GM21723 (cell line): ENCODE results near the gene CRIP3.

Experiments
- ATAC-seq: cut with Tn5 transposase; IDR thresholded peaks from one replicate; pipeline ENCODE4 v1.9.1; 2021; ENCODE audit warnings: mild to moderate bottlenecking, moderate library complexity; ENCODE audit not compliant: unreplicated experiment

The CRIP3 gene

DNA sequence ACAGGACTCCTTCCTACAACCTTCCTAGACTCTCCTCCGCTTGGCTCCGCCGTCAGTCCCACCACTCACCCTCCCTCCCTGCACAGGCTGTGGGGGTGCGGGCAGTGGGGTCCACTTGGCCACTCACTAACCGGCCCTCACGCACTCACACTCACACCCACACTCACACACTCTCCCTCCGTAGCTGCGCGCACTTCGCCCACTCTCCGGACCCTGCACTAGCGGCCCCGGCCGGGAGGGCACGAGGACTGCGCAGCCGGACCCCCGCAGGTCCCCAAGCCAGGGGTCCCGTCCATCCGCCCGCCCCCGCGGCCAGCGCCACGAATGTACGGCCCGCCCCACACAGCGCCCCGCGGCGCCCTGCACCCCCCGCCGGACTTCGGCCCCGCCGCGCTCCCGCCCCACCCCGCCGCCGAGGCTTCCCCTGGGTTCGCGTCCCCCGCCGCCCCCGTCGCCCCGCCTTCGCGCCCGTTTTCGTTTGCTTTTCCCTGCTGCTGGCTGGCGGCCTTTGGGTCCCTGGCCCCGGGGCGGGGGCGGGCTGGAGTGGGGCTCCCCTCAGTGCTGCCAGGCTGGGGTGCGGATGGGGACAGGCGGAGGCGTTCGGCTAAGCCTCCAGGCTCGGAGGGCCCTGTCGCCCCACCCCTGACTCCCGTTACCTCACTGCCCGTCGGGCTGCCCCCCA lies 33.6 kb downstream of the CRIP3 start:
- ATAC-seq = no peak

DNA sequence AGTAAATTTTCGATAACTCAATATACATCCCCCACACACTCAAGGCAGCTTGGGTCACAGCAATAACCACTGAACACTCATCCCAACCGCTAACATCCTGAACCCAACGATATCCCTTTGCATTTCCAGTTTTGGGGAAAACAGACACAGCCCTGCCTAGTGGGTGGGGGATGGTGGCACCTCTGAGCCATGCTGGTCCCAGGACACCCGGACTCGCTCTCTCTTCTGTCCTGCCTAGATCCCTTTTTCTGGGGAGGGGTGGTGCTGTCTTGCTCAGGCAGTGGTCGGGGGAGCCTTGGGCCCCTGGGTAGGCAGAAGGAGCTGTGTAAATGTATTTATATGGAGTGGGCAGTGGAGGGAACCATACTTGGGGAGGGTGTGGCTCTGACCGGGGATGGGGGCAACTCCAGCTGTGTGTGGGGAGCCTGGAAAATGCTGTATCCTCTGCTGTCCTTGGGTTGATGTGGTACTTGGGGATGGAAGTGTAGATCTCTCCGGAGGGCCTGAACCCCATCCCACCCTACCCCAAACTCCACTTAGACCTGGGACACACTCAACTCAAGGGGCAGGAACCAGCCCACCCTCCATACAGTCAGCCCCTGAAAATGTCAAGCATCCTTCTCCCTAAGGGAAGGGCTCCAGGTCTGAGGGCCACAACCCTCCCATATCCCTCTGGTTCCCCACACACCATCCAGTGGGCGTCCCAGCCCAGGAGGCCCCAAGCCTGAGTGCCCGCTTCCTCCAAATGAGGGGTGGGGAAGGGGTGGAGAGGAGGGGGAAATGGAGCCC lies 34.3 kb downstream of the CRIP3 start:
- ATAC-seq = no peak

DNA sequence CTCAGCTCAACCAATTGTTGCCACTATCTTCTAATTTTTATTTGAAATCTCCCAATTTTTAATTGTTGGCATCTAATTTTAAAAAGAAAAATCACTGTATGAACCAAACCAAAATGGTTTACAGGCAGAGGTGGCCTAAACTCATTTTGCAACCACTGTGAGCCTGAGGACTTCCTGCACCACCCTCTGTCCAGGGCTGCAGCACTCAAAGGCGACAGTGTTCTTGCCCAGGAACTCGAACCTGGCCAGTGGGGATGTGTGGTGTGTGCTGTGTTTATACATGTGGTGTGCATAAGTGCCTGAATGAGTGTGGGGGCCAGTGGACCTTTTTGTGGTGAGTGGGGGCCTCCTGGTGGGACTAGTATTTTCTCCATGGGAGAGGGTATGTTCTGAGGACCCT lies 34.9 kb downstream of the CRIP3 start:
- ATAC-seq = no peak

DNA sequence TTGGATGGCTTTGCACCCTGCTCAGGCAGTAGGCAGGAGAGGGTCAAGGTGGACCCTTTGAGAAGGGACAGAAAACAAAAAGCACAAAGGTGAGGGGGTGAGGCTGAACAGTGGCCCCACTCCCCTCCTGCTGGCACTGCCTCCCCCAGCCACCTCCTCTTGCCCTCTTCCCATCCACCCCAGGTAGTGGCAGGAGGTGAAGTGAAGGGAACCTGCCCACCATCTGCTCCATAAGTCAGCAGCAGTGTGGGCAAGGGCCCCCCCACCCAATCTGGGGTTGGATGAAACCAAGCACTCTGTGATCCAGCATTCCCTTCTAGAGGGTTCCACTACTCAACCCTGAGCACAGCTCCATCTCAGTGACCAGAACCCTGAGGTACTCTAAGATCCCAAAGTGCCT lies 36.7 kb downstream of the CRIP3 start:
- ATAC-seq = no peak

DNA sequence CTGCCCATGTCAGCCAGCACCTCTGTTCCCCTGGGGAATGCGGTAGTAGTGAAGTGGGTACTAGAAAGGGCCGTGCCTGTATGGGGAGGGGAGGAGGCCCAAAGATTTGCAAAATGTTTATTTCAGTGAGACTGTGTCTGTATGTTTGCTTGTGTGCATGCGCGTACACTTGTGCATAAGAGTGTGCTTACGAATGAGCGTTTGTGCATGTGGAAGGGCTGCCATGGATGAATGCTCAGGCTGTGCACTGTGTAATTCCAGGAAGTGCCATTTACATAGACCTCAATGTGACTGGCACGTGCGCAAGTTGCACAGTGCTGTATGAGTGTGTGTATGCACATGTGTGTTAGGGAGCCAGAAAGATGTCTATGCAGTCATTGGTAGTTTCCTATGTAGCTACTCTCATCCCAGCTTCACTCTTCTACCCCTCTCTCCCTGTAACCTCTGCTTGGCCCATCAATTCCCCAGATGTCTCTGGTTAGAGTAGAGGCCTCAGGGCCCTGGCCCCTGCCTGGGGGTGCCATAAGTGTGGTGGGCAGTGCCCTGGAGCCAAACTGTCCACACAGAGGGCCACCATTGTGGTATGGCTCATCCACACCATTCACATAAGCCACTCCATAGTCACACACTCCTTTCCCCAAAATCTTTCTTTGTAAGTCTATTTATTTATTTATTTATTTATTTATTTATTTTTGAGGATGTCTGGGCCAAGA lies 37.4 kb downstream of the CRIP3 start:
- no peak for ATAC-seq

DNA sequence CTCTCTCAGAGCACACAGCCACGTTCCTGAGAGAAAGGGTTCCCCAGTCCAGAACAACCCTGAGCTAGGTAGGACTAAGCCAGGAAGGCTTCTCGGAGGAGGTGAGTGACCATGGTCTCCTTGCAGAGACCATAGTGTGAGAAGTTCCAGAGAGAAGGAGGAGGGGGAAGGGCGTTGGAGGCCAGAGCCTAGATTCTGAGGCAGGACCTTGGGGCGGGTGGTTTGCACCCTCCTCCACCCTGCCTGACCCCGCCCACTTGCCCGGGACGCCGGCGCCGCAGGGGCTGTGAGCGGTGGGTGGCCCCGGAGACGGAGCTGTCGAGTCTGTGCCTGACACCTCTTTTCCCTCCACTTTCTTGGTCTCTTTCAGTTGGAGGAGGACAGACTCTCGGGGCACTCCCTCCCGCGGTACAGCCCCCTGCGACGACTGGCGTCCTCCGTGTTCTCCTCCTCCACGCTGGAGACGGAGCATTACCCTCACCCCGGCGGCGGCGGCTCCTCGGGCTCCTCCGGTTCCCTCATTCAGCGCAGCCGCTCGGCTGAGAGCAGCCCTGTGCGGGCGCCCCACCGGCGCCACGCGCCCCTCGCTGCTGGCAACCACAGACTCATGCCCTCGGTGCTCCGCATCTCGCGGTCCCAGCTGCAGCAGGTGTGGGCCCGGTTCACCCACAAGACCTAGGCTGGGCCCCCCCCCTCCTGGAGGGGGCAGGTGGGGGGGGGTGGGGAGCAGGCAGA lies 39.2 kb downstream of the CRIP3 start:
- ATAC-seq = no peak

DNA sequence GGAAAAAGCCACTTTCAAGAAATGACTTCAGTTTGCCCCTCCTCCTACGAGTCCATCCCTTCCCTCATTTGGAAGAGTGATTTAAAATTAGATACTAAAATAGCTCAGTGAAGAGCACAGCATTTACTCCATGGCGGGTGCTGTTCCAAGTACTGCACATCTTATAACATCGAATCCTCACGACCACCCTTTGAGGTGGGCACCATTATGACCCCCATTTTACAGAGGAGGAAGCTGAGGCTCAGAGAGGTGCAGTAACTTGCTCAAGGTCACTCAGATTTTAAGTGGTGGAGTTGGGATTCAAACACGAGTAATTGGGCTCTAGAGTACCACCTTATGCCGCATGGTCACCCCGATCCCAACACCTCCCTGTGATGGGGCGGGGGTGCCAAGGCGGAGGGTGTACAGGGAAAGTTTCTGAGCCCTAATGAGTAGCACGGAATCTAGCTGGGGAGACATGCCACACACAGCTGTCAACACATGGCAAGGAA lies 39.8 kb downstream of the CRIP3 start:
- no peak for ATAC-seq

DNA sequence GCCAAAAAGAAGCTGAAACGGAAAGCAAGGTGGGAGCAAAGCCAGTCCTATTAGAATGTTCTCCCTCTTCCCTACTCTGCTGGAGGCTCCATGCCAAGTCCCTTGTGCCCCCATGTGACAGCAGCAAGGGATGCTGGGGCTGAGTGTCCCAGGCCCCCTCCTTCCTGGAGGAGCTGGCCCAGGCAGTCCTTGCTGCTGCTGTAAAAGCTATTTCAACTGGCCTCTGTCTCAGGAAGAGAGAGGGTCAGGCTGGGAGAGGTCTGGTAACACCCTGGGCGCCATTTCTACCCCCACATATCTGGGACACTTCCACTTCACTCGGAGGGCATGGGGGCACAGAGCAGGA lies 40.3 kb downstream of the CRIP3 start:
- ATAC-seq = no peak

DNA sequence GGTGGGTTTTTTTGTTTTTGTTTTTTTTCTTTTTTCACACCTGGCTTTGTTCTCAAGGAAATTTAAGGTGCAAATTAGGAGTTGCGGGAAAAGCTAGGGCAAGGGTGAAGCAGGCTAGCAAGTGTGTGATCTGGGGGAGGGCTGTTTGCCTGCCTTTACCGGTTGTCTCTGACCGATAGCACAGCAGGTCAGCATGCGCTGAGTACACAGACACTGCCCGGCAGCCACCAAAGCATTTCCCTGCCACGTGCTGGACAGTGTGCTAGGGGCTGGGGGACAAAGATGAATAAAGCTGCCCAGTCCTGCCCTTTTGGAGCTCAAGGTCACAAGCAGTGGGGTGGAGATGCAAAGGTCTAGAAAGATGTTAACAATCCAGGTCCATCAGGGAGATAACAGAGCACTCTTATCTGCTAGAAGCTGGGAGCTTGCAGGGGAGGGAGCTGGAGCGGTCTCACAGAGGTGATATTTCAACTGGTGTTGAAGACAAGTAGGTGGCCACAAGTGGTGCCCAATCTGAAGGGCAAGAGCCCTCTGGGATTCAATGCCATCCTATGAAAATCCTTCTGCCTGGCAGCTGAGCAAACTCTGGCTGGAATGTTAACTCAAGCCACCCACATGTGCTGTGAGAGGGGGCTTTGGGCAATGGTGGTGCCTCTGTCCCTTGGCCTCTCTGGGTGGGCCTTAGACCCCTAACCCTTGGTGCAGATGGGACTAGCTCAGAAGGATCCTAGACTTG lies 40.8 kb downstream of the CRIP3 start:
- no peak for ATAC-seq

DNA sequence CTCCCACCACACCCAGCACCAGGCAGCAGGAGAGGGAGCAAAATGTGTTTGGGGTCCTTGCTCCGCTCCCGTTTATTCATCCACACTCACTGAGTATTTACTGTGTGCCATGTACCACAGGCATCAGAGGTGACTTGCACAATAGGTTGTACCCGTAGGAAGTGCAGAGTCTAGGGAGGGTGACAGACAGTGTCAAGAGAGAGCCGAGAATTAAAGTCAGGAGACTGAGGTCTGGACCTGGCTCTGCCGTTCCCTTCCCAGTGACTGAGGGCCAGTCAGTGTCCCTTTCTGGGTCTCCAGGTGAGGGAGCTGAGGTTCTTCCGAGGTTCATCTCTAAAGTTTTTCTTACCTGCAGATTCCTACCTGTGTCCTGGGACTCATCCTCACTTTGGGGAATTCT lies 43.1 kb downstream of the CRIP3 start:
- no peak for ATAC-seq

DNA sequence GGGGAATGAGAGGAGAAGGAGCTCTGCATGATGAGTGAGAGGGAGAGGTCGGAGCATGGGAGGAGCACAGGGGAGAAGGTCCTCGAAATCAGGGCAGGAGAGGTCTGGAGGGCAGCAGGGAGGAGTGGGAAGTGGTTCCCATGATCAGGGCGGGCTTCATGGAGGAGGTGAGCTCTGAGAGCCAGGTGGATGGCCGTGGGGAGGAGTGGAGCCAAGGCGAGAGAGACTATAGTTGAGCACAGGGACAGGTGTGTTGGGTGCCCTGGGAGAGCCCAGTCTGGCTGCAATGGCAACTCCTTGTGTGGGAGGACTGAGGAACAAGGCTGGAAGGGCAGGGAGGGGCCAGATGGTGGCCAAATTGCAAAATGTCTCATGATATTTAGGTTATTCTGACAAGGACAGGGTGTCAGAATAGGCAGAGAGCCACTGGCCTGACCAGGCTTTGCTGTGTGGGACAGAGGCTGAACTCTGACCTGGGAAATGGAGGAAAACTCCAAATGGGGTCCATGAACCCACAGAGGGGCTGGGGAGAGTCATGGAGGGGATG lies 44.0 kb downstream of the CRIP3 start:
- ATAC-seq = no peak

DNA sequence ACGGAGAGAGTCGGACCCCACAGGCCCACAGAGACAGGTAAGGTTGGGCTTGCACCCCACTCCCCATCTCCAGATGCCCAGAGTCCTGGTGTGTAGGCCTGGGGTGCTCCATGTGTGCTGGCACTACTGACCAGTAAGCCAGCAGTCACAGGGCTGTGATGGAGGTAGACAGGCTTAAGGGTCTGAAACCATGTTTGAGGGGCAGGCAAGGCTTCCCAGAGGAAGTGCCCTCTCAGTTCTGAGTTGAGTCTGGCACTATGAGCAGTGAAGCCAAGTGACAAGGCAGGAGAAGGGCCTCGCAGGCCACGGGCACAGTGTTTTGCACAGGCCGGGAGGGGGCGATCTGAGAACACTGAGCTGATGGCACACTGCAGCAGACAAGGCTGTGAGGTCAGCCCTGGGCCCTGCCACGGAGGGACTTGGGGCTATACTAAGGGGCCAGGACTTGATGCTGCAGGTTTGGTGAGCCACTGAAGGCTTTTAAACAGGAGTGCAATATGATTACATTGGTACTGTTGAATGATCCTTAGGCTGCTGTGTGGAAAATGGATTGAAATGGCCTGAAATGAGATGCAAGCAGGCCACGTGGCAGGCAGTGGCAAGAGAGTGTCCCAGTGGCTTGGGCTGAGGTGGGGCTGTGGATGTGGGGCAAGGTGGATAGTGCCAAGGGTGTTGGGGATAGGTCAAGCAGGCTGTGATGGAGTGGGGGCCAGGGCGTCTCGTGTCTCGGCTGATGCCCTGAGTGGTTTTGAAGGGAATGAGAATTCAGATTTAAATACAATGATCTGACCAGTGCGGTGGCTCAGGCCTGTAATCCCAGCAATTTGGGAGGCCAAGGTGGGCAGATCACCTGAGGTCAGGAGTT lies 45.1 kb downstream of the CRIP3 start:
- ATAC-seq = peak; percentile 73

DNA sequence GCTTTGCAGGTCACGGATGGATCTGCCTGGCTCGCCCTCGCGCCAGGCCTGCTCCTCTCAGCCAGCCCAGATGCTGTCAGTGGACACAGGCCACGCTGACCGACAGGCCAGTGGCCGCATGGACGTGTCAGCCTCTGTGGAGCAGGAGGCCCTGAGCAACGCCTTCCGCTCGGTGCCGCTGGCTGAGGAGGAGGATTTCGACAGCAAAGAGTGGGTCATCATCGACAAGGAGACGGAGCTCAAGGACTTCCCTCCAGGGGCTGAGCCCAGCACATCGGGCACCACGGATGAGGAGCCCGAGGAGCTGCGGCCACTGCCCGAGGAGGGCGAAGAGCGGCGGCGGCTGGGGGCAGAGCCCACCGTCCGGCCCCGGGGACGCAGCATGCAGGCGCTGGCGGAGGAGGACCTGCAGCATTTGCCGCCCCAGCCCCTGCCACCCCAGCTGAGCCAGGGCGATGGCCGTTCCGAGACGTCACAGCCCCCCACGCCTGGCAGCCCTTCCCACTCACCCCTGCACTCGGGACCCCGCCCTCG lies 45.8 kb downstream of the CRIP3 start:
- no peak for ATAC-seq

DNA sequence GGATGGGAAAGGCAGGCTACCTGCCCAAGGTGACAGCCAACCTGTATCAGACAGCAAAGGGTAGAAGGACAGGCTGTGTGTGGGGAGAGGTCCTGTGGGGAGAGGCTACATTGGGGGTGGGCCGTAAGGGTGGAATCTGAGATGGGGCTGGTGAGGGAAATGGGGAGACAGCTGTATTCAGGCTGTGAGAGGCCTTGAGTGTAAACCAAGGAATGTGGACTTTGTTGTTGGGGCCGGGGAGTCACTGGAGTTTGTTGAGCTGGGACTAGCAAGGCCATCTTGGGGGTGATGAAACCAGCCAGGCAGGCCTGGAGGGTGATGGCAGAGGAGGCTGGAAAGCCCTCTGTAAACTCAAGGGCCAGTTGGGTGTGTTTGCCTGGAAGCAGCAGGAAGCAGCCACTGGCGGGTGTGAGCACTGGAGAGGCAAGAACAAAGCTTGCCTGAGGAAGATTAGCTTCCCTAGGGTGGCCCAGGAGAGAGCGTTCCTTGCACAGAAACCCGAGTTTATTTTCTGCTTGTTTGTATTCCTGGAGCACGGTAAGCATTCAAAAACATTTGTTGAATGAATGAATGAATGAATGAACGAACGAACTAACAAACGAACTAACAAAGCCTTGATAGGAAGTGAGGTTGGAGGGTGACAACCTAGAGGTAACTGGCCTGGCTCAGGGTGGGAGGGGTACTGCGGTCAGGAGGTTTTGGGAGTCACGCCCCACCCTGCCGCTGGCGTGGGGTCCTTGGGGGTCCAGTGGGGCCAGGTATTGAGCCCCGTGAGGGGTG lies 46.4 kb downstream of the CRIP3 start:
- ATAC-seq = no peak

DNA sequence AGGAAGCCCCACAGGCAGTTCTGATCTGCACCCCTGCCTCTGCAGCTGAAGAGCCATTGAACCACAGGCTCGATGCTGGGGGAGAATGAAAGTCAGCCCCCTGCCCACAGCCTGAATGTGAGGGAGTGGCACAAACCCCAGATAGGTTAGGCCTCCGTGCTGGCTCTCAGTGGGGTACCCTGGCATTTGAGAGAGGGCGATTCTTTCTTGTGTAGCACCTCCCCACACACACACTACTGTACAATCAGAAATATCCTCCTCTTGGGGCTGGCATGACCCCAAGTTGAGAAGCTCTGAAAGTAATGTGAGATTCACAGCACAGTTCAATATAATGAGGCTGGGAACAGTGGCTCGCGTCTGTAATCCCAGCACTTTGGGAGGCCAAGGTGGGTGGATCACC lies 47.4 kb downstream of the CRIP3 start:
- no peak for ATAC-seq

DNA sequence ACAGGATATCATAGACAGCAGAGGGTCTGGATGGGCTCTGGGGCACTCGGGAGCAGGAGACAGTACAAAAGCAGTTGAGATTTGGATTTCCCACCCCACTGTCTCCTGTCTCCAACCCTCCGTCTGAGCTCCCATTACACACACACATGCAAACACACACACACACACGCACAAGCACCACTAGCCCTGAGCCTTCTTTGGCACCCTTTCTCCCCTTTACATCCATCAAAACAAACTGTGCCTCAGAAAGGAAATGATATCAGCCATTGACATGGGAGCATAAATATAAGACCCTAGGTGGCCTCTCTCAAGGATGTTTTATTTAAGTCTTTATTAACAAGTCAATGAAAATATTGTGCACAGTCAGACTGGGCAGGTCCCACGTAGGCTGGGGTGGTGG lies 47.8 kb downstream of the CRIP3 start:
- ATAC-seq = no peak

DNA sequence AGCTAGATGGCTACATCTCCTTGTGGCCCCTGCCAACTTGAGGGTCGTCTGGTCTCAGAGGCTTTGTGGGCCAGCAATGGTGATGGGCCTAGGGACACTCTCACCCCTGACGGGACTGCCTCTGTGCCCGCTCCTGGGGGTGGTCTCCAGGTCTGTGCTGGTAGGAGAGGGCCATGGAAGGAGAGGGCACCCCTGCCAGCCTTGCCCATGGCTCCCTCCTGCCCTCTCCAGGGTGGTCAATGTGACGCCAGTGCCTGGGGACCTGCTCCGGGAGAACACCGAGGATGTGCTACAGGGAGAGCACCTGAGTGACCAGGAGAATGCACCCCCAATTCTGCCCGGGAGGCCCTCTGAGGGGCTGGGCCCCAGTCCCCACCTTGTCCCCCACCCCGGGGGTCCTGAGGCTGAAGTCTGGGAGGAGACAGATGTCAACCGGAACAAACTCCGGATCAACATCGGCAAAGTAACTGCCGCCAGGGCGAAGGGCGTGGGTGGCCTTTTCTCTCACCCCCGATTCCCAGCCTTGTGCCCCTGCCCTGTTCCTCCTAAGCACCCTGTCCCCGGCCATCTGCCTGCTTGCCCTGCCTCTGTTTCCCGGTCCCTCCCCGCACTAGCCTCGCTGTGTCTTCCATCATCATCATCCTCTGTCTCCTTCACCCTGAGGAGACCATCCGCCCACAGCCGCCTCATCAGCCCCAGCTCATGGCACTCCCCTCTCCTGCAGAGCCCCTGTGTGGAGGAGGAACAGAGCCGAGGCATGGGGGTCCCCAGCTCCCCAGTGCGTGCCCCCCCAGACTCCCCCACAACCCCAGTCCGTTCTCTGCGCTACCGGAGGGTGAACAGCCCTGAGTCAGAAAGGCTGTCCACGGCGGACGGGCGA lies 49.6 kb downstream of the CRIP3 start:
- no peak for ATAC-seq
